Liver (tissue), 3 donors: ENCODE data around the gene TFR2.

Experiments
- GABPA ChIP-seq, 2 donors: IDR thresholded peaks in 1 of 2; conservative IDR thresholded peaks in 1 of 2; 2 replicates each; pipeline ENCODE4 v1.6.1; 2016; ENCODE audit warnings: antibody characterized with exemption in 2 of 2, mild to moderate bottlenecking in 1 of 2, moderate library complexity in 1 of 2
- HNF4G ChIP-seq: IDR thresholded peaks from 2 replicates; pipeline ENCODE4 v1.6.1; 2016; ENCODE audit warnings: antibody characterized with exemption
- JUND ChIP-seq, 2 donors: IDR thresholded peaks; 2 replicates each; pipeline ENCODE4 v1.6.1; 2016; ENCODE audit warnings: antibody characterized with exemption in 2 of 2
- RAD21 ChIP-seq, 2 donors: IDR thresholded peaks; 2 replicates each; pipeline ENCODE4 v1.6.1; 2016; ENCODE audit warnings: antibody characterized with exemption in 2 of 2, mild to moderate bottlenecking in 2 of 2
- RXRA ChIP-seq, 2 donors: IDR thresholded peaks; 2 replicates each; pipeline ENCODE4 v1.6.1; 2017 to 2018; ENCODE audit warnings: antibody characterized with exemption in 2 of 2, mild to moderate bottlenecking in 1 of 2
- SP1 ChIP-seq: IDR thresholded peaks from 2 replicates; pipeline ENCODE4 v1.6.1; 2018; ENCODE audit warnings: antibody characterized with exemption, mild to moderate bottlenecking
- TAF1 ChIP-seq: conservative IDR thresholded peaks from 2 replicates; pipeline ENCODE4 v1.6.1; 2016; ENCODE audit warnings: antibody characterized with exemption, mild to moderate bottlenecking
- YY1 ChIP-seq: IDR thresholded peaks from 2 replicates; pipeline ENCODE4 v1.6.1; 2016; ENCODE audit warnings: antibody characterized with exemption, mild to moderate bottlenecking
- TF ChIP-seq, protein P1 (sequence below): fragments of 150-350 bp; IDR thresholded peaks from 2 replicates; pipeline ENCODE4 v1.5.1; 2017; ENCODE audit warnings: improper control_type of control experiment, low read depth, low read length; ENCODE audit not compliant: missing input control
- TF ChIP-seq, protein P2 (sequence below): IDR thresholded peaks from 2 replicates; pipeline ENCODE4 v1.6.1; 2016; ENCODE audit warnings: antibody characterized with exemption, mild to moderate bottlenecking
- TF ChIP-seq, protein P3 (sequence below): IDR thresholded peaks from 2 replicates; pipeline ENCODE4 v1.6.1; 2016; ENCODE audit warnings: antibody characterized with exemption
- TF ChIP-seq, protein P4 (sequence below): IDR thresholded peaks from 2 replicates; pipeline ENCODE4 v1.6.1; 2016; ENCODE audit warnings: antibody characterized with exemption
- donor health status: healthy.
- donor health status: healthy.

DNA sequence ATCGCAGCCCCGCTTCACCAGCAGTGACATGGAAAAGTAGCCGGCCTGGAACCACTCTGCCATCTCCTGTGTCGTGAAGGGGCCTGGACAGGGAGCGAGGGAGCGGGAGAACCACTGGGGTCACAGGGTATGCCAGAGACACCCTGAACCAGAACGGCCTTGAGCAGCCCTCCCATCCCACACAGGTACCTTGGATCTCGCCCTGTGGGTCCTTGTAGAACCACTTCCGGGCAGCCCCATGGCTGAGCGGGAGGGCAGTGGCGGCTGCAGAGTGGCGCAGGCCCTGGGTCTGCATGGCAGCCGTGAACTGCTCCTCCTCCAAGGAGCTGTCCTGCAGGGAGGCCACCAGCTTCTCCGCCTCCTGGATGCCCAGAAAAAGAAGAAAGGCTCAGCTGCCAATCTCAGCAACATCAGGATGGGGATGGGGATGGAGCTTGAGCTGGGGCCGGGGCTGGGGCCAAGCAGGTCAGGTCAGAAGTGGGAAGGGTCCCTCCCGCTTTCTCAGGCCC lies 43.2 kb upstream of the TFR2 start:
- TF ChIP-seq, protein P1, sequence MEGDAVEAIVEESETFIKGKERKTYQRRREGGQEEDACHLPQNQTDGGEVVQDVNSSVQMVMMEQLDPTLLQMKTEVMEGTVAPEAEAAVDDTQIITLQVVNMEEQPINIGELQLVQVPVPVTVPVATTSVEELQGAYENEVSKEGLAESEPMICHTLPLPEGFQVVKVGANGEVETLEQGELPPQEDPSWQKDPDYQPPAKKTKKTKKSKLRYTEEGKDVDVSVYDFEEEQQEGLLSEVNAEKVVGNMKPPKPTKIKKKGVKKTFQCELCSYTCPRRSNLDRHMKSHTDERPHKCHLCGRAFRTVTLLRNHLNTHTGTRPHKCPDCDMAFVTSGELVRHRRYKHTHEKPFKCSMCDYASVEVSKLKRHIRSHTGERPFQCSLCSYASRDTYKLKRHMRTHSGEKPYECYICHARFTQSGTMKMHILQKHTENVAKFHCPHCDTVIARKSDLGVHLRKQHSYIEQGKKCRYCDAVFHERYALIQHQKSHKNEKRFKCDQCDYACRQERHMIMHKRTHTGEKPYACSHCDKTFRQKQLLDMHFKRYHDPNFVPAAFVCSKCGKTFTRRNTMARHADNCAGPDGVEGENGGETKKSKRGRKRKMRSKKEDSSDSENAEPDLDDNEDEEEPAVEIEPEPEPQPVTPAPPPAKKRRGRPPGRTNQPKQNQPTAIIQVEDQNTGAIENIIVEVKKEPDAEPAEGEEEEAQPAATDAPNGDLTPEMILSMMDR, result no peak
- TF ChIP-seq, protein P2, sequence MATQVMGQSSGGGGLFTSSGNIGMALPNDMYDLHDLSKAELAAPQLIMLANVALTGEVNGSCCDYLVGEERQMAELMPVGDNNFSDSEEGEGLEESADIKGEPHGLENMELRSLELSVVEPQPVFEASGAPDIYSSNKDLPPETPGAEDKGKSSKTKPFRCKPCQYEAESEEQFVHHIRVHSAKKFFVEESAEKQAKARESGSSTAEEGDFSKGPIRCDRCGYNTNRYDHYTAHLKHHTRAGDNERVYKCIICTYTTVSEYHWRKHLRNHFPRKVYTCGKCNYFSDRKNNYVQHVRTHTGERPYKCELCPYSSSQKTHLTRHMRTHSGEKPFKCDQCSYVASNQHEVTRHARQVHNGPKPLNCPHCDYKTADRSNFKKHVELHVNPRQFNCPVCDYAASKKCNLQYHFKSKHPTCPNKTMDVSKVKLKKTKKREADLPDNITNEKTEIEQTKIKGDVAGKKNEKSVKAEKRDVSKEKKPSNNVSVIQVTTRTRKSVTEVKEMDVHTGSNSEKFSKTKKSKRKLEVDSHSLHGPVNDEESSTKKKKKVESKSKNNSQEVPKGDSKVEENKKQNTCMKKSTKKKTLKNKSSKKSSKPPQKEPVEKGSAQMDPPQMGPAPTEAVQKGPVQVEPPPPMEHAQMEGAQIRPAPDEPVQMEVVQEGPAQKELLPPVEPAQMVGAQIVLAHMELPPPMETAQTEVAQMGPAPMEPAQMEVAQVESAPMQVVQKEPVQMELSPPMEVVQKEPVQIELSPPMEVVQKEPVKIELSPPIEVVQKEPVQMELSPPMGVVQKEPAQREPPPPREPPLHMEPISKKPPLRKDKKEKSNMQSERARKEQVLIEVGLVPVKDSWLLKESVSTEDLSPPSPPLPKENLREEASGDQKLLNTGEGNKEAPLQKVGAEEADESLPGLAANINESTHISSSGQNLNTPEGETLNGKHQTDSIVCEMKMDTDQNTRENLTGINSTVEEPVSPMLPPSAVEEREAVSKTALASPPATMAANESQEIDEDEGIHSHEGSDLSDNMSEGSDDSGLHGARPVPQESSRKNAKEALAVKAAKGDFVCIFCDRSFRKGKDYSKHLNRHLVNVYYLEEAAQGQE, result no peak
- no peak for TF ChIP-seq JUND (IDR thresholded peaks at IDR 0.05)
- no peak for TF ChIP-seq YY1
- TF ChIP-seq, protein P3, sequence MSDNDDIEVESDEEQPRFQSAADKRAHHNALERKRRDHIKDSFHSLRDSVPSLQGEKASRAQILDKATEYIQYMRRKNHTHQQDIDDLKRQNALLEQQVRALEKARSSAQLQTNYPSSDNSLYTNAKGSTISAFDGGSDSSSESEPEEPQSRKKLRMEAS, result no peak
- TF ChIP-seq, protein P4, sequence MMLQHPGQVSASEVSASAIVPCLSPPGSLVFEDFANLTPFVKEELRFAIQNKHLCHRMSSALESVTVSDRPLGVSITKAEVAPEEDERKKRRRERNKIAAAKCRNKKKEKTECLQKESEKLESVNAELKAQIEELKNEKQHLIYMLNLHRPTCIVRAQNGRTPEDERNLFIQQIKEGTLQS, result no peak
- TF ChIP-seq RXRA (IDR thresholded peaks at IDR 0.05), result no peak
- TF ChIP-seq SP1, result no peak
- no peak for TF ChIP-seq RAD21 (IDR thresholded peaks at IDR 0.05)
- TF ChIP-seq HNF4G, result no peak
- TF ChIP-seq GABPA (IDR thresholded peaks at IDR 0.05 in 1 of 2, conservative IDR thresholded peaks at IDR 0.05 in 1 of 2), result no peak
- no peak for TF ChIP-seq TAF1
